Sigmoid colon (tissue), 4 donors: ENCODE results near the gene FOXP1.

ENCODE experiments used
- POLR2A ChIP-seq, 2 donors: fragments of 450-650 bp; IDR thresholded peaks; one replicate each; pipeline ENCODE4 v1.6.1; 2016; ENCODE audit warnings: antibody characterized with exemption in 2 of 2, mild to moderate bottlenecking in 2 of 2, moderate library complexity in 2 of 2
- POLR2AphosphoS5 ChIP-seq, 4 donors: sonication (generic); formaldehyde crosslinking; IDR thresholded peaks; one replicate each; pipeline ENCODE4 v1.6.1; 2017; ENCODE audit warnings: antibody characterized with exemption in 4 of 4

GRCh38 chr3:71312461-71312860, 271.1 kb downstream of the FOXP1 start:
- TF ChIP-seq POLR2AphosphoS5 (IDR thresholded peaks at IDR 0.05), result no peak
- no peak for TF ChIP-seq POLR2A (IDR thresholded peaks at IDR 0.05)
